Fibroblast of peridontal ligament (primary cell): ENCODE results near the gene VASP.
A peak's percentile ranks its signal among the peaks of the same experiment; 100 is the strongest.

Experiments used
- DNase-seq: peaks from one replicate; pipeline ENCODE4 v3.0.0-alpha.2; 2010; ENCODE audit errors: extremely low read depth

The VASP gene

GRCh38 chr19:45506989-45507871 is at the start of gene VASP:
Gene VASP (plus strand): TSS chr19:45507479. CDS start chr19:45507772, 293 bp downstream.
- DNase-seq = peak; percentile 70

- no peak for DNase-seq
Measured at GRCh38 chr19:45457776-45458175, 49.5 kb upstream of the VASP start.

GRCh38 chr19:45460807-45461347 is 46.4 kb upstream of the VASP start:
- DNase-seq = no peak

- no peak for DNase-seq
Measured at GRCh38 chr19:45462174-45462573, 45.1 kb upstream of the VASP start.

- DNase-seq = no peak
Measured at GRCh38 chr19:45463241-45463640, 44.0 kb upstream of the VASP start.

GRCh38 chr19:45464274-45464673 is 43.0 kb upstream of the VASP start:
- DNase-seq = no peak

- DNase-seq = no peak
Measured at GRCh38 chr19:45464852-45465441, 42.3 kb upstream of the VASP start.

- DNase-seq = peak; percentile 38
Measured at GRCh38 chr19:45467115-45467455, 40.2 kb upstream of the VASP start.

- DNase-seq = peak; percentile 96
Measured at GRCh38 chr19:45467456-45468158, 39.7 kb upstream of the VASP start, which contains the start of gene FOSB. Gene FOSB (plus strand): TSS chr19:45467996. CDS start chr19:45468587, 591 bp downstream.

GRCh38 chr19:45468159-45468651 is 39.1 kb upstream of the VASP start:
- no peak for DNase-seq

- no peak for DNase-seq
Measured at GRCh38 chr19:45468803-45469131, 38.5 kb upstream of the VASP start.

GRCh38 chr19:45469132-45469944 is 37.9 kb upstream of the VASP start:
- peak; percentile 93 for DNase-seq

GRCh38 chr19:45469945-45470761 is 37.1 kb upstream of the VASP start:
- DNase-seq = peak; percentile 68

GRCh38 chr19:45470762-45471081 is 36.6 kb upstream of the VASP start:
- no peak for DNase-seq

GRCh38 chr19:45471111-45471930 is 36.0 kb upstream of the VASP start:
- DNase-seq = peak; percentile 31

- peak; percentile 41 for DNase-seq
Measured at GRCh38 chr19:45471931-45472562, 35.2 kb upstream of the VASP start.

GRCh38 chr19:45472563-45473366 is 34.5 kb upstream of the VASP start:
- DNase-seq = peak; percentile 28

- no peak for DNase-seq
Measured at GRCh38 chr19:45473367-45473681, 34.0 kb upstream of the VASP start.
